Neuronal stem cell (in vitro differentiated cells): ENCODE results near the gene ARMC6.
A peak's percentile ranks its signal among the peaks of the same experiment; 100 is the strongest.
"Not testable (repeated sequence)": the region's sequence is repeated elsewhere in the genome, so short reads cannot be mapped to it uniquely, and the experiment has no call there.

Experiments
- DNase-seq: peaks from one replicate; pipeline ENCODE4 v3.0.0-alpha.2; 2013; ENCODE audit warnings: low spot score
- H2AFZ ChIP-seq: one replicate; pipeline ENCODE4 v1.6.1; 2013; ENCODE audit warnings: mild to moderate bottlenecking, low read length, inconsistent platforms
- H2AK5ac ChIP-seq: 2 replicates; pipeline ENCODE4 v1.6.1; 2013; ENCODE audit warnings: low read depth, mild to moderate bottlenecking, inconsistent platforms, low read length, moderate library complexity, mixed read lengths
- H2BK120ac ChIP-seq: 2 replicates; pipeline ENCODE4 v1.6.1; 2013; ENCODE audit warnings: low read depth, mild to moderate bottlenecking, inconsistent platforms, low read length, moderate library complexity, mixed read lengths
- H2BK12ac ChIP-seq: one replicate; pipeline ENCODE4 v1.6.1; 2013; ENCODE audit warnings: low read length, inconsistent platforms
- H2BK15ac ChIP-seq: 2 replicates; pipeline ENCODE4 v1.6.1; 2013; ENCODE audit warnings: mild to moderate bottlenecking, low read length, inconsistent platforms, mixed read lengths
- H2BK5ac ChIP-seq: one replicate; pipeline ENCODE4 v1.6.1; 2013; ENCODE audit warnings: inconsistent platforms, mild to moderate bottlenecking, low read length, moderate library complexity
- H3K14ac ChIP-seq: one replicate; pipeline ENCODE4 v1.6.1; 2013; ENCODE audit warnings: low read length, inconsistent platforms
- H3K18ac ChIP-seq: 2 replicates; pipeline ENCODE4 v1.6.1; 2013; ENCODE audit warnings: low read length, inconsistent platforms
- H3K23ac ChIP-seq: 2 replicates; pipeline ENCODE4 v1.6.1; 2013; ENCODE audit warnings: low read depth, mild to moderate bottlenecking, mixed read lengths, low read length, inconsistent platforms; ENCODE audit not compliant: poor library complexity
- H3K27ac ChIP-seq: replicated peaks from 3 replicates; pipeline ENCODE4 v1.5.1; 2013; ENCODE audit warnings: low read length, inconsistent platforms
- H3K27me3 ChIP-seq, 3 experiments: 2 replicates each; pipeline ENCODE4 v1.6.1; 2013; ENCODE audit warnings: low read length in 3 of 3, mild to moderate bottlenecking in 2 of 3, inconsistent platforms in 1 of 3, low read depth in 1 of 3, mixed read lengths in 1 of 3, moderate library complexity in 1 of 3; ENCODE audit not compliant: control insufficient read depth in 3 of 3, insufficient read depth in 3 of 3
- H3K36me3 ChIP-seq, 2 donors: replicated peaks in 1 of 2; 2 replicates each; pipeline ENCODE4 v1.6.1; 2013; ENCODE audit warnings: low read length in 2 of 2; ENCODE audit not compliant: control insufficient read depth in 2 of 2, insufficient read depth in 2 of 2
- H3K4ac ChIP-seq: 2 replicates; pipeline ENCODE4 v1.6.1; 2013; ENCODE audit warnings: inconsistent platforms, mild to moderate bottlenecking, low read length, moderate library complexity
- H3K4me1 ChIP-seq, 2 donors: 1 replicate in 1 of 2; 2 replicates in 1 of 2; pipeline ENCODE4 v1.6.1; 2013; ENCODE audit warnings: low read length in 2 of 2, low read depth in 1 of 2; ENCODE audit not compliant: control insufficient read depth in 2 of 2, insufficient read depth in 1 of 2
- H3K4me2 ChIP-seq: one replicate; pipeline ENCODE4 v1.6.1; 2013; ENCODE audit warnings: mild to moderate bottlenecking, low read length, inconsistent platforms; ENCODE audit not compliant: insufficient read depth, poor library complexity, severe bottlenecking
- H3K4me3 ChIP-seq, 2 donors: 2 replicates each; pipeline ENCODE4 v1.5.1; 2013; ENCODE audit warnings: low read length in 2 of 2, mild to moderate bottlenecking in 2 of 2, inconsistent platforms in 1 of 2, moderate library complexity in 1 of 2
- H3K79me1 ChIP-seq: one replicate; pipeline ENCODE4 v1.6.1; 2013; ENCODE audit warnings: low read depth, mild to moderate bottlenecking, inconsistent platforms, low read length, moderate library complexity
- H3K9ac ChIP-seq: one replicate; pipeline ENCODE4 v1.6.1; 2013; ENCODE audit warnings: mild to moderate bottlenecking, low read depth, low read length, inconsistent platforms; ENCODE audit not compliant: poor library complexity
- H3K9me3 ChIP-seq, 2 donors: replicated peaks in 1 of 2; 2 replicates each; pipeline versions ENCODE3 to v1.6.1; 2013; ENCODE audit warnings: low read length in 2 of 2, mild to moderate bottlenecking in 2 of 2, inconsistent platforms in 1 of 2, low read depth in 1 of 2, mixed read lengths in 1 of 2, moderate library complexity in 1 of 2; ENCODE audit not compliant: control insufficient read depth in 2 of 2, insufficient read depth in 1 of 2
- H4K8ac ChIP-seq: one replicate; pipeline ENCODE4 v1.6.1; 2013; ENCODE audit warnings: low read depth, mild to moderate bottlenecking, inconsistent platforms, low read length, moderate library complexity
- H4K91ac ChIP-seq: one replicate; pipeline ENCODE4 v1.6.1; 2013; ENCODE audit warnings: low read length, low read depth, mild to moderate bottlenecking, inconsistent platforms; ENCODE audit not compliant: poor library complexity
- WGBS, 2 donors: extraction: QIAGEN DNeasy Blood & Tissue Kit; methylation state at CpG; one replicate each; pipeline ENCODE4 v1.1.7; 2013; ENCODE audit warnings: missing lambda C conversion rate in 2 of 2, mixed read lengths in 1 of 2; ENCODE audit not compliant: insufficient read length in 2 of 2, insufficient replicate concordance in 1 of 2; ENCODE audit errors: extremely low coverage in 2 of 2; 5-methylcytosine and 5-hydroxymethylcytosine counted together

Gene ARMC6

GRCh38 chr19:19021115-19021514 lies 12.3 kb upstream of the ARMC6 start:
- H3K14ac ChIP-seq, result no peak overlapping the region
- no peak overlapping the region for H3K4me2 ChIP-seq
- H2BK120ac ChIP-seq, result no peak overlapping the region
- DNase-seq, result no peak
- H3K36me3 ChIP-seq, result peaks cover 48 to 89% of the 10 kb centered on the region in 2 donors
- no CpG with 5 or more reads among the region's 3 CpGs for WGBS, 2 donors
- peaks cover 6% of the 10 kb centered on the region for H3K79me1 ChIP-seq
- no peak overlapping the region for H3K4ac ChIP-seq
- H2AK5ac ChIP-seq, result no peak overlapping the region
- no peaks in the 10 kb centered on the region for H3K27me3 ChIP-seq
- no peak overlapping the region for H4K8ac ChIP-seq
- no peak overlapping the region for H3K18ac ChIP-seq
- H2BK5ac ChIP-seq, result no peak overlapping the region
- H3K4me3 ChIP-seq, result no peak overlapping the region
- H3K23ac ChIP-seq, result no peak overlapping the region
- H3K9ac ChIP-seq, result no peak overlapping the region
- no peak overlapping the region for H2BK12ac ChIP-seq
- H2AFZ ChIP-seq, result no peak overlapping the region
- no peak overlapping the region for H2BK15ac ChIP-seq
- peaks cover 0 to 1% of the 10 kb centered on the region in 2 donors for H3K9me3 ChIP-seq
- no peak overlapping the region for H3K27ac ChIP-seq
- H3K4me1 ChIP-seq, result no peaks in the 10 kb centered on the region
- H4K91ac ChIP-seq, result no peak overlapping the region

- H3K27me3 ChIP-seq, result no peaks in the 10 kb centered on the region
- H3K4ac ChIP-seq, result no peak overlapping the region
- peak overlapping the region; percentile 38 for H3K9ac ChIP-seq
- peaks cover 47 to 89% of the 10 kb centered on the region in 2 donors for H3K36me3 ChIP-seq
- H3K23ac ChIP-seq, result no peak overlapping the region
- no CpG with 5 or more reads among the region's 4 CpGs for WGBS, 2 donors
- no peak overlapping the region for H4K91ac ChIP-seq
- no peak overlapping the region for H3K4me2 ChIP-seq
- H2BK120ac ChIP-seq, result no peak overlapping the region
- H4K8ac ChIP-seq, result no peak overlapping the region
- no peak overlapping the region for H3K27ac ChIP-seq
- H3K9me3 ChIP-seq, result peaks cover 0 to 1% of the 10 kb centered on the region in 2 donors
- no peak overlapping the region for H3K18ac ChIP-seq
- H3K14ac ChIP-seq, result no peak overlapping the region
- peaks cover 6% of the 10 kb centered on the region for H3K79me1 ChIP-seq
- no peak overlapping the region for H2AK5ac ChIP-seq
- no peak for DNase-seq
- no peak overlapping the region for H2BK15ac ChIP-seq
- no peaks in the 10 kb centered on the region for H3K4me1 ChIP-seq
- no peak overlapping the region for H2AFZ ChIP-seq
- no peak overlapping the region for H2BK5ac ChIP-seq
- no peak overlapping the region for H2BK12ac ChIP-seq
- H3K4me3 ChIP-seq, result no peak overlapping the region
Observed at GRCh38 chr19:19022380-19022961, 10.9 kb upstream of the ARMC6 start.

GRCh38 chr19:19023376-19023775 lies 10.0 kb upstream of the ARMC6 start:
- H3K79me1 ChIP-seq, H2BK5ac ChIP-seq, H2BK15ac ChIP-seq, H3K4me2 ChIP-seq, H2BK12ac ChIP-seq, H4K8ac ChIP-seq, H3K27me3 ChIP-seq, H2BK120ac ChIP-seq, H2AK5ac ChIP-seq, H4K91ac ChIP-seq, H3K23ac ChIP-seq, H3K27ac ChIP-seq, H2AFZ ChIP-seq, DNase-seq, H3K9ac ChIP-seq, H3K14ac ChIP-seq, H3K4ac ChIP-seq, H3K4me1 ChIP-seq, H3K4me3 ChIP-seq, H3K9me3 ChIP-seq, H3K18ac ChIP-seq: not testable (repeated sequence)
- WGBS, 2 donors, result no CpG with 5 or more reads among the region's 1 CpG
- H3K36me3 ChIP-seq, result peaks cover 50 to 90% of the 10 kb centered on the region in 2 donors

- Histone ChIP-seq H3K4me1 (no peaks in the 10 kb centered on the region), H3K4ac (no peak overlapping the region), H2AK5ac (no peak overlapping the region), H4K8ac (no peak overlapping the region), H3K27me3 (no peaks in the 10 kb centered on the region), H3K4me3 (no peak overlapping the region), H2AFZ (no peak overlapping the region), H2BK12ac (no peak overlapping the region), H2BK15ac (no peak overlapping the region), H2BK120ac (no peak overlapping the region), H3K9ac (no peak overlapping the region), H2BK5ac (no peak overlapping the region), H3K23ac (no peak overlapping the region), H3K9me3 (no peaks in the 10 kb centered on the region), H4K91ac (no peak overlapping the region), H3K4me2 (no peak overlapping the region), H3K36me3 (peaks cover 51 to 91% of the 10 kb centered on the region in 2 donors), H3K27ac (no peak overlapping the region), H3K18ac (no peak overlapping the region), H3K79me1 (peaks cover 2% of the 10 kb centered on the region), H3K14ac (no peak overlapping the region)
- no CpG with 5 or more reads among the region's 11 CpGs for WGBS, 2 donors
- no peak for DNase-seq
Observed at GRCh38 chr19:19025861-19026260, 7.5 kb upstream of the ARMC6 start.
